HepG2 (cell line): Measurements from ENCODE around the gene PDE3B. TPM values are rescaled to one million over a fixed set of nuclear protein-coding genes. Genes with fewer than 3 reads are reported as not detected.

ENCODE experiments used
- ATM ChIP-seq: fragments of 450-650 bp; IDR thresholded peaks from 2 replicates; pipeline ENCODE4 v1.7.1; 2017; ENCODE audit warnings: mild to moderate bottlenecking, borderline replicate concordance
- CENPT ChIP-seq: sonication (generic); formaldehyde crosslinking; IDR thresholded peaks from 2 replicates; pipeline ENCODE4 v1.8.0; 2022; ENCODE audit warnings: low read depth, mild to moderate bottlenecking, moderate library complexity, missing genetic modification reagents
- FOXA1 ChIP-seq, 2 experiments: fragments of 450-650 bp in 1 of 2; sonication (generic) in 1 of 2; formaldehyde crosslinking in 1 of 2; IDR thresholded peaks; 2 replicates each; pipeline versions ENCODE4 v1.4.0 to v1.6.1; 2016 to 2020; ENCODE audit warnings: missing genetic modification reagents in 1 of 2
- HES4 ChIP-seq: sonication (generic); formaldehyde crosslinking; IDR thresholded peaks from 2 replicates; pipeline ENCODE4 v1.9.0; 2021; ENCODE audit warnings: mild to moderate bottlenecking, missing genetic modification reagents, borderline replicate concordance
- KDM2A ChIP-seq: sonication (generic); formaldehyde crosslinking; IDR thresholded peaks from 2 replicates; pipeline ENCODE4 v1.4.0; 2020; ENCODE audit warnings: low read depth, missing genetic modification reagents, borderline replicate concordance
- KLF13 ChIP-seq: sonication (generic); formaldehyde crosslinking; IDR thresholded peaks from 2 replicates; pipeline ENCODE4 v1.4.0; 2020; ENCODE audit warnings: mild to moderate bottlenecking, missing genetic modification reagents
- KLF16 ChIP-seq, 2 experiments: sonication (generic) in 1 of 2; formaldehyde crosslinking in 1 of 2; IDR thresholded peaks; 2 replicates each; pipeline versions ENCODE4 v1.6.1 to v1.8.0; 2016 to 2023; ENCODE audit warnings: missing genetic modification reagents in 2 of 2, missing compliant biosample characterization in 1 of 2
- NFKB2 ChIP-seq: sonication (generic); formaldehyde crosslinking; IDR thresholded peaks from 2 replicates; pipeline ENCODE4 v1.4.0; 2020; ENCODE audit warnings: missing genetic modification reagents, borderline replicate concordance
- REPIN1 ChIP-seq: sonication (generic); formaldehyde crosslinking; IDR thresholded peaks from 2 replicates; pipeline ENCODE4 v1.8.0; 2022; ENCODE audit warnings: missing genetic modification reagents, low read depth, mild to moderate bottlenecking, borderline replicate concordance
- SMYD3 ChIP-seq: sonication (generic); formaldehyde crosslinking; IDR thresholded peaks from 2 replicates; pipeline ENCODE4 v1.8.1; 2023; ENCODE audit warnings: mild to moderate bottlenecking, missing genetic modification reagents
- SSRP1 ChIP-seq: IDR thresholded peaks from 2 replicates; pipeline ENCODE4 v1.6.1; 2016; ENCODE audit warnings: control low read depth
- ZC3H4 ChIP-seq: sonication (generic); formaldehyde crosslinking; IDR thresholded peaks from 2 replicates; pipeline ENCODE4 v1.4.0; 2020; ENCODE audit warnings: missing genetic modification reagents, borderline replicate concordance
- ZFP1 ChIP-seq: IDR thresholded peaks from 2 replicates; pipeline ENCODE4 v1.6.1; 2016
- ZNF3 ChIP-seq: IDR thresholded peaks from 2 replicates; pipeline ENCODE4 v1.7.0; 2017; ENCODE audit warnings: inconsistent platforms
- ZNF713 ChIP-seq: sonication (generic); formaldehyde crosslinking; IDR thresholded peaks from 2 replicates; pipeline ENCODE4 v1.4.0; 2020; ENCODE audit warnings: mild to moderate bottlenecking, missing genetic modification reagents
- ZNF720 ChIP-seq: sonication (generic); formaldehyde crosslinking; IDR thresholded peaks from 2 replicates; pipeline ENCODE4 v1.4.0; 2020; ENCODE audit warnings: missing genetic modification reagents
- polyA plus RNA-seq, 8 experiments: library from polyadenylated mRNA; depleted of rRNA in 3 of 8; stranded (reverse) in 7 of 8; unstranded in 1 of 8; fragments of >200 nt; fragmentation: Illumina TruSeq in 4 of 8; extraction: Trizol in 4 of 8; gene quantifications; 2 replicates each; pipeline versions ENCODE4 v1.2.1 to v1.2.3, GENCODE V29; 2011 to 2016; ENCODE audit warnings: low read depth in 4 of 8, missing spikeins in 1 of 8, mixed read lengths in 1 of 8; ENCODE audit not compliant: insufficient read depth in 1 of 8
- total RNA-seq, 5 experiments: library from RNA; depleted of rRNA; stranded (reverse); fragments of >200 nt; fragmentation: Illumina TruSeq; extraction: Trizol; gene quantifications; 2 replicates each; pipeline ENCODE4 v1.2.3, GENCODE V29; 2016; ENCODE audit warnings: low read depth in 1 of 5
- TF ChIP-seq, protein P1 (sequence below): sonication (generic); formaldehyde crosslinking; IDR thresholded peaks from 2 replicates; pipeline ENCODE4 v1.4.0; 2020; ENCODE audit warnings: mild to moderate bottlenecking, missing genetic modification reagents
- TF ChIP-seq, protein P2 (sequence below): sonication (generic); formaldehyde crosslinking; IDR thresholded peaks from 2 replicates; pipeline ENCODE4 v1.5.1; 2020; ENCODE audit warnings: mild to moderate bottlenecking, missing genetic modification reagents, borderline replicate concordance

PDE3B gene
- total and polyA plus RNA-seq, 2 of the 13 experiments (the other 11 are each of a cell fraction or from before 2014, with no cell fraction given), result 14.1 to 26.5 TPM

DNA sequence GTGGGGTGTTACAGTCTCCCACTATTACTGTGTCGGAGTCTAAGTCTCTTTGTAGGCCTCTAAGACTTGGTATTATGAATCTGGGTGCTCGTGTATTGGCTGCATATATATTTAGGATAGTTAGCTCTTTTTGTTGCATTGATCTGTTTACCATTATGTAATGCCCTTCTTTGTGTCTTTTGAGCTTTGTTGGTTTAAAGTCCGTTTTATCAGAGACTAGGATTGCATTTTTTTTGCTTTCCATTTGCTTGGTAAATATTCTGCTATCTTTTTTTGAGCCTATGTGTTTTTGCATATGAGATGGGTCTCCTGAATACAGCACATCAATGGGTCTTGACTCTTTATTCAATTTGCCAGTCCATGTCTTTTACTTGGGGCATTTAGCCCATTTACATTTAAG, 97.6 kb downstream of the PDE3B start (continued):
- TF ChIP-seq, protein P1, sequence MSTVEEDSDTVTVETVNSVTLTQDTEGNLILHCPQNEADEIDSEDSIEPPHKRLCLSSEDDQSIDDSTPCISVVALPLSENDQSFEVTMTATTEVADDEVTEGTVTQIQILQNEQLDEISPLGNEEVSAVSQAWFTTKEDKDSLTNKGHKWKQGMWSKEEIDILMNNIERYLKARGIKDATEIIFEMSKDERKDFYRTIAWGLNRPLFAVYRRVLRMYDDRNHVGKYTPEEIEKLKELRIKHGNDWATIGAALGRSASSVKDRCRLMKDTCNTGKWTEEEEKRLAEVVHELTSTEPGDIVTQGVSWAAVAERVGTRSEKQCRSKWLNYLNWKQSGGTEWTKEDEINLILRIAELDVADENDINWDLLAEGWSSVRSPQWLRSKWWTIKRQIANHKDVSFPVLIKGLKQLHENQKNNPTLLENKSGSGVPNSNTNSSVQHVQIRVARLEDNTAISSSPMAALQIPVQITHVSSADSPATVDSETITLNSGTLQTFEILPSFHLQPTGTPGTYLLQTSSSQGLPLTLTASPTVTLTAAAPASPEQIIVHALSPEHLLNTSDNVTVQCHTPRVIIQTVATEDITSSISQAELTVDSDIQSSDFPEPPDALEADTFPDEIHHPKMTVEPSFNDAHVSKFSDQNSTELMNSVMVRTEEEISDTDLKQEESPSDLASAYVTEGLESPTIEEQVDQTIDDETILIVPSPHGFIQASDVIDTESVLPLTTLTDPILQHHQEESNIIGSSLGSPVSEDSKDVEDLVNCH (CRISPR knock-in tag), result no peak
- TF ChIP-seq FOXA1 (IDR thresholded peaks at IDR 0.05) (peak; percentile 55), FOXA1 (CRISPR knock-in tag; IDR thresholded peaks at IDR 0.05) (peak; percentile 57; the same call in 1 of the 2 replicates), SSRP1 (CRISPR knock-in tag) (no peak), KDM2A (CRISPR knock-in tag) (no peak), ZC3H4 (no peak), ZNF713 (CRISPR knock-in tag) (no peak), NFKB2 (CRISPR knock-in tag) (no peak), ZNF3 (CRISPR knock-in tag) (no peak), ZNF720 (CRISPR knock-in tag) (no peak), KLF13 (CRISPR knock-in tag) (no peak), REPIN1 (CRISPR knock-in tag) (peak; percentile 58; the same call in 1 of the 2 replicates), ATM (no peak), HES4 (no peak), SMYD3 (CRISPR knock-in tag) (no peak), KLF16 (CRISPR knock-in tag; IDR thresholded peaks at IDR 0.05) (no peak), ZFP1 (CRISPR knock-in tag) (no peak), CENPT (no peak)
- TF ChIP-seq, protein P2, sequence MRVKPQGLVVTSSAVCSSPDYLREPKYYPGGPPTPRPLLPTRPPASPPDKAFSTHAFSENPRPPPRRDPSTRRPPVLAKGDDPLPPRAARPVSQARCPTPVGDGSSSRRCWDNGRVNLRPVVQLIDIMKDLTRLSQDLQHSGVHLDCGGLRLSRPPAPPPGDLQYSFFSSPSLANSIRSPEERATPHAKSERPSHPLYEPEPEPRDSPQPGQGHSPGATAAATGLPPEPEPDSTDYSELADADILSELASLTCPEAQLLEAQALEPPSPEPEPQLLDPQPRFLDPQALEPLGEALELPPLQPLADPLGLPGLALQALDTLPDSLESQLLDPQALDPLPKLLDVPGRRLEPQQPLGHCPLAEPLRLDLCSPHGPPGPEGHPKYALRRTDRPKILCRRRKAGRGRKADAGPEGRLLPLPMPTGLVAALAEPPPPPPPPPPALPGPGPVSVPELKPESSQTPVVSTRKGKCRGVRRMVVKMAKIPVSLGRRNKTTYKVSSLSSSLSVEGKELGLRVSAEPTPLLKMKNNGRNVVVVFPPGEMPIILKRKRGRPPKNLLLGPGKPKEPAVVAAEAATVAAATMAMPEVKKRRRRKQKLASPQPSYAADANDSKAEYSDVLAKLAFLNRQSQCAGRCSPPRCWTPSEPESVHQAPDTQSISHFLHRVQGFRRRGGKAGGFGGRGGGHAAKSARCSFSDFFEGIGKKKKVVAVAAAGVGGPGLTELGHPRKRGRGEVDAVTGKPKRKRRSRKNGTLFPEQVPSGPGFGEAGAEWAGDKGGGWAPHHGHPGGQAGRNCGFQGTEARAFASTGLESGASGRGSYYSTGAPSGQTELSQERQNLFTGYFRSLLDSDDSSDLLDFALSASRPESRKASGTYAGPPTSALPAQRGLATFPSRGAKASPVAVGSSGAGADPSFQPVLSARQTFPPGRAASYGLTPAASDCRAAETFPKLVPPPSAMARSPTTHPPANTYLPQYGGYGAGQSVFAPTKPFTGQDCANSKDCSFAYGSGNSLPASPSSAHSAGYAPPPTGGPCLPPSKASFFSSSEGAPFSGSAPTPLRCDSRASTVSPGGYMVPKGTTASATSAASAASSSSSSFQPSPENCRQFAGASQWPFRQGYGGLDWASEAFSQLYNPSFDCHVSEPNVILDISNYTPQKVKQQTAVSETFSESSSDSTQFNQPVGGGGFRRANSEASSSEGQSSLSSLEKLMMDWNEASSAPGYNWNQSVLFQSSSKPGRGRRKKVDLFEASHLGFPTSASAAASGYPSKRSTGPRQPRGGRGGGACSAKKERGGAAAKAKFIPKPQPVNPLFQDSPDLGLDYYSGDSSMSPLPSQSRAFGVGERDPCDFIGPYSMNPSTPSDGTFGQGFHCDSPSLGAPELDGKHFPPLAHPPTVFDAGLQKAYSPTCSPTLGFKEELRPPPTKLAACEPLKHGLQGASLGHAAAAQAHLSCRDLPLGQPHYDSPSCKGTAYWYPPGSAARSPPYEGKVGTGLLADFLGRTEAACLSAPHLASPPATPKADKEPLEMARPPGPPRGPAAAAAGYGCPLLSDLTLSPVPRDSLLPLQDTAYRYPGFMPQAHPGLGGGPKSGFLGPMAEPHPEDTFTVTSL (CRISPR knock-in tag), result peak; percentile 90; the same call in 1 of the 2 replicates
